Astrocyte of the cerebellum (primary cell): ENCODE results near the gene ALDH1L1.
A peak's percentile ranks its signal among the peaks of the same experiment; 100 is the strongest.
"Not testable (repeated sequence)": the region's sequence is repeated elsewhere in the genome, so short reads cannot be mapped to it uniquely, and the experiment has no call there.

ENCODE experiments used
- DNase-seq: peaks from one replicate; pipeline ENCODE4 v3.0.0-alpha.2; 2011; ENCODE audit warnings: low read depth
- H3K4me3 ChIP-seq: 2 replicates; pipeline ENCODE4 v1.5.1; 2011; ENCODE audit warnings: mild to moderate bottlenecking, low read depth, low read length, moderate library complexity
- in situ Hi-C: cut with HindIII; loops from 2 replicates; pipeline ENCODE4 v1.10.0; 2017; ENCODE audit warnings: low sequenced_read_pairs
- TF ChIP-seq, protein P1 (sequence below): IDR thresholded peaks from 2 replicates; pipeline ENCODE4 v1.5.1; 2012; ENCODE audit warnings: low read length, low read depth, moderate library complexity, mild to moderate bottlenecking; ENCODE audit errors: missing control alignments

ALDH1L1 gene

DNA sequence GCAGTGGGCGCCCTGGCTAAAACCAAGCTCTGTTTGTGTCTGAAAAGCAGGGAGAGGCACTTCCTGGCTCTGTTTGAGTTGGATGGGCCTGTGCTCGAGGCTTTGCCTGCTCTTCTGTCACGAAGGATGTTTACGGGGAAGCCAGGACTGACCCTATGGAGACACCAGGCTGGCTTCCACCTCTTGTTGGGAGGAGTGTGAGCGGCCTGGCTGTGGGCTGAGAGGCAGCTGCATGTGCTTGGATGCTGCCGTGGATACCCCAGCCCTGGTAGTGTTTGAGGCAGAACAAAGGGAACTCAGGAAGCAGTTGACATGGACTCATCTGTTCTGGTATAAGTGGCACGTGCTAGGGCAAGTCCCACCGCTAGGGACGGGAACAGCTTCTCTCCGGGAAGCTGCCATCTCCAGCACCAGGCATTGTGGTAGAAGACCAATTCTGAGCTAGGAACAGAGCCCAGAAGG is 78.8 kb downstream of the ALDH1L1 start:
- TF ChIP-seq, protein P1, sequence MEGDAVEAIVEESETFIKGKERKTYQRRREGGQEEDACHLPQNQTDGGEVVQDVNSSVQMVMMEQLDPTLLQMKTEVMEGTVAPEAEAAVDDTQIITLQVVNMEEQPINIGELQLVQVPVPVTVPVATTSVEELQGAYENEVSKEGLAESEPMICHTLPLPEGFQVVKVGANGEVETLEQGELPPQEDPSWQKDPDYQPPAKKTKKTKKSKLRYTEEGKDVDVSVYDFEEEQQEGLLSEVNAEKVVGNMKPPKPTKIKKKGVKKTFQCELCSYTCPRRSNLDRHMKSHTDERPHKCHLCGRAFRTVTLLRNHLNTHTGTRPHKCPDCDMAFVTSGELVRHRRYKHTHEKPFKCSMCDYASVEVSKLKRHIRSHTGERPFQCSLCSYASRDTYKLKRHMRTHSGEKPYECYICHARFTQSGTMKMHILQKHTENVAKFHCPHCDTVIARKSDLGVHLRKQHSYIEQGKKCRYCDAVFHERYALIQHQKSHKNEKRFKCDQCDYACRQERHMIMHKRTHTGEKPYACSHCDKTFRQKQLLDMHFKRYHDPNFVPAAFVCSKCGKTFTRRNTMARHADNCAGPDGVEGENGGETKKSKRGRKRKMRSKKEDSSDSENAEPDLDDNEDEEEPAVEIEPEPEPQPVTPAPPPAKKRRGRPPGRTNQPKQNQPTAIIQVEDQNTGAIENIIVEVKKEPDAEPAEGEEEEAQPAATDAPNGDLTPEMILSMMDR, result no peak
- no peak overlapping the region for H3K4me3 ChIP-seq
- in situ Hi-C loops, result loop anchor here (5.0 kb wide), 1 partner anchor 81 kb away; the partner anchor contains the start of gene ALDH1L1
- no peak for DNase-seq

DNA sequence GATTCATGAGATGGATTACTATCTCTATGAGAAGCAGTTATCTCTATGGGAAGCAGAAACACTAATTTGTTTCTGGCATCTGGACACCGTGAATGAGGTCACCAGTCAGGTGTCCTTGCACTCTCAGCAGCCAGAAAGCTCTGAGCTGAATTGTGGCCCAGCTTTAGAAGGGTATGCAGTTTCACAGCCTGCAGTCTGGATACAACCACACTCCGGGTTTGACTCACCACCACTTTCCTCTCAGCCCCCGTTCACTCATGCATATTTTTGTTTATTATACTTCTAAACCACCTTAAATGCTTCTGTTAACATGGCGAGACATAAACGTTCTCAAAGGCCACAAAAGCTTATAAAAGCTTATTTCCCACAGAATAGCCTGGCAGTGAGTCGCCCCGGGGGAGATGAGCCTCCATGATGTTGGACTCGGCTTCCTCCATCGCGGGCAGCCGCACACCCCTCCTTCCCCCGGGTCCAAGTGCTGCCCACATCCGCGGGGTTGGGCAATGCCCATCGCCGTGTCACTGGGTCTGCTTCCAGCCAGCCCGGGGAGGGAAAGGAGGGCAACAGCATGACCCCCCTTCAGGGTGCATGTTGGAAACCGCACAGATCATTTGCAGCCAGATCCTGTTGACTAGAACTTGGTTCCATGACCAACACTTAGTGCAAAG is 79.6 kb downstream of the ALDH1L1 start:
- H3K4me3 ChIP-seq, result no peak overlapping the region
- peak; percentile 82 for DNase-seq
- TF ChIP-seq, protein P1, result no peak
- in situ Hi-C loops, result loop anchor here (5.0 kb wide), 1 partner anchor 82 kb away; the partner anchor contains the start of gene ALDH1L1

DNA sequence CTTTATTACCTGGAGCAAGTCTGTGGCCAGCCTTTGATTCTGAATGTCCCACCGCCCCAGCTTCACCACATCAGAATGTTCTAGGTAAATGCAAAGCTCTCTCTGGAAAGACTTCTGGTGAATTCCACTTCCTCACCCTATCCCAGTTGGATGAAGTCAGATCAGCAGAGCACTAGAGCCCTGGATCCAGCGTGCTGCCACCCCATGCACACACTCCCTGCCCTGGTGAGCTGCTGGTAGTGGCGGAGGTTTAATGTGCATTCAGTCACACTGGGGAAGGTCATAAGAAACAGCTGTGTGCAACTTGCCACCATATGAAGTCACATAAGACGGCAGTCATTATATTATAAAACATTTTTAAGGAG is 80.1 kb downstream of the ALDH1L1 start:
- DNase-seq, result no peak
- TF ChIP-seq, protein P1, result no peak

DNA sequence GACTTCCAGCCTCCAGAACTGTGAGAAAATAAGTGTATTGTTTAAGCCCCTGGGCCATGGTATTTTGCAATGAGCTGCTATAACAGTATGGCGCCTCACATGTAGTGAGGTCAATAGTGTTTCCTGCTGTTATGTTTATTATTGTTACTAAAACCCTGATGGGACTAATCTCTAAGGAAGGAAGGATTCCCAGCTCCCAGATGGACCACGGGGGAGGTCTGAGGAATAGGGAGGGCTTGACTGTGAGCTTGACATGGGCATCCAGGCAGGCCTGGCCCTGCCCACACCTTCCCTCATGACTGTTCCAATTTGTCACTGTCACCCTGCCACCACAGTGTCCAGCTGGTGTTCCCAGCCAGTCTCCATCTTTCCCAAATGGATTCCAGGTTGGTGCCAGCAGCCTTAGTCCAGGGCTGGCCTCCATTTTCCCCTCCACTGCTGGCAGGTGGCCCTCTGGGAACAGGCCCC is 82.0 kb downstream of the ALDH1L1 start:
- peak; percentile 35 for DNase-seq
- H3K4me3 ChIP-seq, result no peak overlapping the region
- TF ChIP-seq, protein P1, result no peak
- in situ Hi-C loops, result no loop called here

More for the DNA sequence above, 80.1 kb downstream of the ALDH1L1 start:
- H3K4me3 ChIP-seq, result no peak overlapping the region
- in situ Hi-C loops, result loop anchor here (5.0 kb wide), 1 partner anchor 82 kb away; the partner anchor contains the start of gene ALDH1L1

DNA sequence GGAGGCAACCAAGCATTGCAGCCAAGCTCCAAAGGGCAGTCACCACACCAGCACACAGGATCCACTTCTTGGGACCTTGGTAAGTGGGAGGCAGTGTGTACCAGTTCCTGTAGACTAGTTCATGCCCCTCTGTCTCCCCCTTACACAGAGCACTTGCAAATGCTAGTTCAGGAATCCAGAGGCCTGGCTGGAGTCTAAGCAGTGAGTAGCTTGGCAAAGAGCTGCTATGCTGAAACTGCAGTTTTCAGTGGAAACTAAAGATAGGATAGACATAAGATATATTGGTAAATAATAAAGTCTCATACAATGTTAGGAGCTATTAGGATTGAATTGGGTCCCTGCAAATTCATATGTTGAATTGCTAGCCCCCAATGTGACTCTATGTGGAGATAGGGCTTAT is 82.6 kb downstream of the ALDH1L1 start:
- TF ChIP-seq, protein P1, result no peak
- no peak overlapping the region for H3K4me3 ChIP-seq
- in situ Hi-C loops, result no loop called here
- no peak for DNase-seq

DNA sequence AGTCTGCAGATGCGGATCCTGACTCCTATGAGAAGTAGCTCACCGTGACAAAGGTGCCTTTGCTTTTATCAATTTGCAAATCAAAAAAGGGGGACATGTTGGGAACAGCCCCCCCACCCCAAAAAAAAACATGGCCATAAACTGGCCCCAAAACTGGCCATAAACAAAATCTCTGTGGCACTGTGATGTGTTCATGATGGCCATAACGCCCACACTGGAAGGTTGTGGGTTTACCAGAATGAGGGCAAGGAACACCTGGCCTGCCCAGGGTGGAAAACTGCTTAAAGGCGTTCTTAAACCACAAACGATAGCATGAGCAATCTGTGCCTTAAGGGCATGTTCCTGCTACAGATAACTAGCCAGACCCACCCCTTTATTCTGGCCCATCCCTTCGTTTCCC is 84.1 kb downstream of the ALDH1L1 start:
- H3K4me3 ChIP-seq, in situ Hi-C loops, DNase-seq: not testable (repeated sequence)

DNA sequence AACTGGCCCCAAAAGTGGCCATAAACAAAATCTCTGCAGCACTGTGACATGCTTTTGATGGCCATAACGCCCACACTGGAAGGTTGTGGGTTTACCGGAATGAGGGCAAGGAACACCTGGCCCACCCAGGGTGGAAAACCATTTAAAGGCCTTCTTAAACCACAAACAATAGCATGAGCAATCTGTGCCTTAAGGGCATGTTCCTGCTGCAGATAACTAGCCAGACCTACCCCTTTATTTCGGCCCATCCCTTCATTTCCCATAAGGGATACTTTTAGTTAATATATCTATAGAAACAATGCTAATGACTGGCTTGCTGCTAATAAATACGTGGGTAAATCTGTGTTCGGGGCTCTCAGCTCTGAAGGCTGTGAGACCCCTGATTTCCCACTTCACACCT is 88.3 kb downstream of the ALDH1L1 start:
- DNase-seq, in situ Hi-C loops, H3K4me3 ChIP-seq: not testable (repeated sequence)
